K562 (cell line): Measurements from ENCODE around the gene TMEM151A. TPM values are rescaled to one million over a fixed set of nuclear protein-coding genes. Genes with fewer than 3 reads are reported as not detected.

Experiments used
- CREB1 ChIP-seq, 2 experiments: sonication (generic) in 1 of 2; formaldehyde crosslinking in 1 of 2; IDR thresholded peaks; 2 replicates each; pipeline versions ENCODE4 v1.6.1 to v1.8.0; 2012 to 2022; ENCODE audit warnings: inconsistent platforms in 1 of 2, mild to moderate bottlenecking in 1 of 2, missing genetic modification reagents in 1 of 2, moderate library complexity in 1 of 2
- FOSL1 ChIP-seq: fragments of 200-800 bp; sonication (Bioruptor generic); conservative IDR thresholded peaks from 2 replicates; pipeline ENCODE4 v1.6.1; 2016; ENCODE audit warnings: missing genetic modification characterization, missing compliant biosample characterization
- FOXO4 ChIP-seq: fragments of 450-650 bp; formaldehyde crosslinking; IDR thresholded peaks from 2 replicates; pipeline ENCODE4 v1.4.0; 2020; ENCODE audit warnings: mild to moderate bottlenecking, moderate library complexity
- GTF2F1 ChIP-seq: IDR thresholded peaks from 2 replicates; pipeline ENCODE4 v1.6.1; 2011; ENCODE audit warnings: low read depth, low read length, improper control_type of control experiment
- IRF2 ChIP-seq: sonication (generic); formaldehyde crosslinking; IDR thresholded peaks from 2 replicates; pipeline ENCODE4 v1.8.1; 2022; ENCODE audit warnings: mild to moderate bottlenecking, missing genetic modification reagents
- KAT8 ChIP-seq: fragments of 450-650 bp; IDR thresholded peaks from 2 replicates; pipeline ENCODE4 v1.6.1; 2016; ENCODE audit warnings: low read depth, mild to moderate bottlenecking
- NFRKB ChIP-seq: fragments of 450-650 bp; IDR thresholded peaks from 2 replicates; pipeline ENCODE4 v1.6.1; 2016; ENCODE audit warnings: low read depth
- TARDBP ChIP-seq: fragments of 450-650 bp; IDR thresholded peaks from 2 replicates; pipeline ENCODE4 v1.6.1; 2016
- ZNF197 ChIP-seq: fragments of 200-800 bp; sonication (Bioruptor generic); IDR thresholded peaks from 2 replicates; pipeline ENCODE4 v1.6.1; 2016; ENCODE audit warnings: low read depth, missing genetic modification characterization, missing compliant biosample characterization
- ZNF766 ChIP-seq: fragments of 200-800 bp; sonication (Bioruptor generic); conservative IDR thresholded peaks from 2 replicates; pipeline ENCODE4 v1.6.1; 2016; ENCODE audit warnings: missing genetic modification characterization, missing compliant biosample characterization
- polyA plus RNA-seq, 8 experiments: library from polyadenylated mRNA; depleted of rRNA in 4 of 8; stranded (reverse) in 5 of 8; unstranded in 3 of 8; fragments of >200 nt; fragmentation: Nextera tagmentation in 2 of 8; fragmentation: Illumina TruSeq in 1 of 8; extraction: Ambion mirVana in 2 of 8; extraction: Trizol in 1 of 8; gene quantifications; 2 replicates each; pipeline versions ENCODE4 v1.2.1 to v1.2.3, GENCODE V29; 2011 to 2014; ENCODE audit warnings: inconsistent platforms in 1 of 8, missing spikeins in 1 of 8
- total RNA-seq, 7 experiments: library from RNA; depleted of rRNA in 6 of 7; stranded (reverse); fragments of >200 nt in 6 of 7; fragmentation: Illumina TruSeq in 2 of 7; extraction: Trizol in 2 of 7; gene quantifications; 2 replicates each; pipeline versions ENCODE4 v1.2.1 to v1.2.3, GENCODE V29; 2011 to 2021; ENCODE audit warnings: low replicate concordance in 1 of 7
- TF ChIP-seq, protein P1 (sequence below): IDR thresholded peaks from 2 replicates; pipeline ENCODE4 v1.6.1; 2011; ENCODE audit warnings: borderline replicate concordance, low read depth, mild to moderate bottlenecking, moderate library complexity, low read length; ENCODE audit not compliant: insufficient read depth, poor library complexity, severe bottlenecking
- TF ChIP-seq, protein P2 (sequence below): fragments of 250-450 bp; sonication (Bioruptor Pico); IDR thresholded peaks from 2 replicates; pipeline ENCODE4 v1.5.0; 2021; ENCODE audit warnings: mild to moderate bottlenecking, moderate library complexity
- TF ChIP-seq, protein P3 (sequence below): fragments of 250-450 bp; sonication (Bioruptor Pico); IDR thresholded peaks from 2 replicates; pipeline ENCODE4 v1.9.0; 2021; ENCODE audit warnings: mild to moderate bottlenecking, inconsistent platforms

Gene TMEM151A
- total and polyA plus RNA-seq, 9 of the 15 experiments (the other 6 are each of a cell fraction or from before 2014, with no cell fraction given) = not detected

DNA sequence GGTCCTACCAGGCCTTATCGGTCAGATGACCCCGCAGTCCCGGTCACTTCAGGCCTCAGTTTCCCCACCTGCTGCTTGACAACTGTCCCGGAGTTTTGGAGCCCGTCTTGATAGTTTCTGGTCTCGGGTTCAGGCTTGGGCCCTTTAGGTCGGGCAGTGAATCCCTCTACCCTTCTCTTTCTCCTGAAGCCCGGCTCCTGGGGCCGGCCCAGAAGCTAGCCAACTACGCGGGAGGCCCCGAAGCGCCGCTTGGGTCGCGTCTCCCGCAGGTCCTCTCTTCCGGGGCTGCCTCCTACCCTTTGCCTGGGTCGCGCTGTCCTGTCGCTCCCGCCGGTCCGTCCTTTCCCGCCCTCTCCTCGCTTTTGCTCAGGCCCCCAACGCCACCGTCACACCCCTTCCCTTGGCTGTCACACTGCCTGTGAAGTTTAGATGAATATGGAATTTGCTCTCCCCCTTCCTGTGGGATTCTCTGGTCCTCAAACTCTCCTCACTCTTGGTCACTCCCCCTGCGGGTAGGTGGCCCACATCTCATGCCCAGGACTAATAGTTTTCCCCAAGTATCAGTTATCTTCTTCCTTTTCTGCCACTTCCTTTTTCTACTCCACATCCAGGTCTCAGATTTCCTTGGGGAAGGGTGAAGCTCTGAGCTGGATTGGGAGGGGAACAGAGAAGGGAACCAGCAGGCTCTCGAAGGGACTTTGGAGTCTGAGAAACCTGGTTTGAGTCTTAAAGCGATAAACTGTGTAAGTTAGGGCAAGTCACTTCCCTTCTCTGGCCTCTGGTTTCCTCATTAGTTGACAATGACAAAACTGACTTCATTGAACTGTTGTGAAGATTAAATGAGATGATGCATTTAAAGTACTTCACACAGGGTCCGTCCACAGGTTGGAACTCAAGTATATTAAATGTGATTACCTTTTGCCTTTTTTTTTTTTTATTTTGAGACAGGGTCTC, 22.5 kb upstream of the TMEM151A start (continued):
- no peak for TF ChIP-seq FOXO4 (CRISPR knock-in tag)
- TF ChIP-seq ZNF766 = 0 out of 2 replicates have a peak, but pooled peaks have one; percentile 48
- TF ChIP-seq, protein P1, sequence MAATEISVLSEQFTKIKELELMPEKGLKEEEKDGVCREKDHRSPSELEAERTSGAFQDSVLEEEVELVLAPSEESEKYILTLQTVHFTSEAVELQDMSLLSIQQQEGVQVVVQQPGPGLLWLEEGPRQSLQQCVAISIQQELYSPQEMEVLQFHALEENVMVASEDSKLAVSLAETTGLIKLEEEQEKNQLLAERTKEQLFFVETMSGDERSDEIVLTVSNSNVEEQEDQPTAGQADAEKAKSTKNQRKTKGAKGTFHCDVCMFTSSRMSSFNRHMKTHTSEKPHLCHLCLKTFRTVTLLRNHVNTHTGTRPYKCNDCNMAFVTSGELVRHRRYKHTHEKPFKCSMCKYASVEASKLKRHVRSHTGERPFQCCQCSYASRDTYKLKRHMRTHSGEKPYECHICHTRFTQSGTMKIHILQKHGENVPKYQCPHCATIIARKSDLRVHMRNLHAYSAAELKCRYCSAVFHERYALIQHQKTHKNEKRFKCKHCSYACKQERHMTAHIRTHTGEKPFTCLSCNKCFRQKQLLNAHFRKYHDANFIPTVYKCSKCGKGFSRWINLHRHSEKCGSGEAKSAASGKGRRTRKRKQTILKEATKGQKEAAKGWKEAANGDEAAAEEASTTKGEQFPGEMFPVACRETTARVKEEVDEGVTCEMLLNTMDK = no peak
- TF ChIP-seq, protein P2, sequence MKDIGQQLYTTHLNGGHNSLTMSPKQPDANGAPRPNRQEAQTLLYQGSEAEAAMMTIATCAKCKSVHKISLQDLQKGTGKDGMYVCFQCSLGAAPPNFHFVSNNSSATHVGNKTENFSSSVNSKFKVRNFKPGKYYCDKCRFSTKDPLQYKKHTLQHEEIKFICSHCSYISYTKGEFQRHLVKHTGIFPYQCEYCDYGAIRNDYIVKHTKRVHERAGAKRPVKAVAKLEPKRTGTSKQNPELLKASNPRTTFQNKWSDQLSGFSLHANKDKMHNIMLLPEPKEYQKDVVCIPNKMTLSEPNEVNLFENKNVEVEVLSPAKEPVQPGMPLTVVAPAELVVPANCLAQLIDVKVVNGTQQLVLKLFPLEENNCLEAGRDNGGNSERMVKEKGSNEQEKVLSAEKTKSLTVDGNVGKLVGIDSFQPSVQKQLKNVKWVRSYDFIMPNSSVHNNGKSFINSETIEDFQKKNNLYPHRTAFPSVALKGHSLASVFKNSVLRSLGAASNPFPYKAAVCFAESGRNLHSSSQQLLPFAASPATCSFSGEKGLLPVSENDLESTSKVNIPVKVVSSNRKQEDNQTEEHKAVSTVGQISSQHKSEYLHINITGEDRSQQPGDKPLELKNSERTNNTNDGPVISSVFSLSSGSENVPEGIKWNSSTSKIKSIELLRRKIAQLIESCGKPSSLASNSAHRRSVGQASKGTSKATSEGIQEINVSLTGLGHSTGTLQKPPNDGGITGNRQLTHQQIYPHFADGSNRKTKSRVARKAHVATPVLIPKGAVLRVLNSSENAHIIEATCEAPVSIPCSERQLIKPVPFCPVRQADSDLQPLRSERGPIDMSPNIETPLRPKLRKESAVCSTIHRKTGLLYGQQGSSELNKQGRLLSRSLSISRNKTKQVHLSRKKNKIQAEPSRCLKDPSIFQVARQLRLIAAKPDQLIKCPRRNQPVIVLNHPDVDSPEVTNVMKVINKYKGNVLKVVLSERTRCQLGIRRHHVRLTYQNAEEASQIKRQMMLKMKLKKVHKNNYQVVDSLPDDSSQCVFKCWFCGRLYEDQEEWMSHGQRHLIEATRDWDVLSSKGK = no peak
- no peak for TF ChIP-seq TARDBP
- no peak for TF ChIP-seq CREB1 (IDR thresholded peaks at IDR 0.05)
- no peak for TF ChIP-seq CREB1 (CRISPR knock-in tag; IDR thresholded peaks at IDR 0.05)
- TF ChIP-seq NFRKB = 0 out of 2 replicates have a peak, but pooled peaks have one; percentile 42
- TF ChIP-seq ZNF197 = no peak
- no peak for TF ChIP-seq FOSL1 (tag)
- TF ChIP-seq, protein P3, sequence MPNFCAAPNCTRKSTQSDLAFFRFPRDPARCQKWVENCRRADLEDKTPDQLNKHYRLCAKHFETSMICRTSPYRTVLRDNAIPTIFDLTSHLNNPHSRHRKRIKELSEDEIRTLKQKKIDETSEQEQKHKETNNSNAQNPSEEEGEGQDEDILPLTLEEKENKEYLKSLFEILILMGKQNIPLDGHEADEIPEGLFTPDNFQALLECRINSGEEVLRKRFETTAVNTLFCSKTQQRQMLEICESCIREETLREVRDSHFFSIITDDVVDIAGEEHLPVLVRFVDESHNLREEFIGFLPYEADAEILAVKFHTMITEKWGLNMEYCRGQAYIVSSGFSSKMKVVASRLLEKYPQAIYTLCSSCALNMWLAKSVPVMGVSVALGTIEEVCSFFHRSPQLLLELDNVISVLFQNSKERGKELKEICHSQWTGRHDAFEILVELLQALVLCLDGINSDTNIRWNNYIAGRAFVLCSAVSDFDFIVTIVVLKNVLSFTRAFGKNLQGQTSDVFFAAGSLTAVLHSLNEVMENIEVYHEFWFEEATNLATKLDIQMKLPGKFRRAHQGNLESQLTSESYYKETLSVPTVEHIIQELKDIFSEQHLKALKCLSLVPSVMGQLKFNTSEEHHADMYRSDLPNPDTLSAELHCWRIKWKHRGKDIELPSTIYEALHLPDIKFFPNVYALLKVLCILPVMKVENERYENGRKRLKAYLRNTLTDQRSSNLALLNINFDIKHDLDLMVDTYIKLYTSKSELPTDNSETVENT (CRISPR knock-in tag) = no peak
- no peak for TF ChIP-seq GTF2F1
- no peak for TF ChIP-seq KAT8
- TF ChIP-seq IRF2 (CRISPR knock-in tag) = no peak
